B cell (primary cell): Measurements from ENCODE around the gene PSME1. TPM values are rescaled to one million over a fixed set of nuclear protein-coding genes. Genes with fewer than 3 reads are reported as not detected.

ENCODE experiments used
- ATAC-seq: fragments of 200-7000 bp; cut with Tn5 transposase; one replicate; pipeline ENCODE4 v1.10.0; 2021; ENCODE audit warnings: low read depth, mild to moderate bottlenecking, moderate number of reproducible peaks, moderate library complexity
- CTCF ChIA-PET: fragments of 350-600 bp; sonication (Branson Sonifier 250); formaldehyde crosslinking; loops from one replicate; lab custom pipeline; 2021; ENCODE audit warnings: antibody characterized with exemption, inconsistent platforms; lab: Charles Lee
- POLR2A ChIA-PET: fragments of 350-600 bp; sonication (Branson Sonifier 250); formaldehyde crosslinking; loops from one replicate; lab custom pipeline; 2021; ENCODE audit warnings: antibody characterized with exemption; lab: Charles Lee
- DNase-seq: peaks from one replicate; pipeline ENCODE4 v3.0.0; 2013
- H2AFZ ChIP-seq: 2 replicates; pipeline ENCODE4 v1.6.1; 2012; ENCODE audit warnings: mild to moderate bottlenecking, low read depth, low read length; ENCODE audit not compliant: insufficient read depth, poor library complexity, severe bottlenecking
- H3K27ac ChIP-seq, 2 donors: 1 replicate in 1 of 2; 2 replicates in 1 of 2; pipeline ENCODE4 v1.5.1; 2012 to 2013; ENCODE audit warnings: low read length in 2 of 2, mild to moderate bottlenecking in 2 of 2, moderate library complexity in 1 of 2
- H3K27me3 ChIP-seq, 4 experiments: fragments of 200-600 bp in 1 of 4; sonication (generic) in 1 of 4; replicated peaks in 1 of 4; 1 replicate in 2 of 4; 2 replicates in 2 of 4; pipeline versions ENCODE4 v1.6.1 to v1.7.0; 2013 to 2016; ENCODE audit warnings: low read length in 3 of 4, mild to moderate bottlenecking in 2 of 4, mixed read lengths in 1 of 4, moderate library complexity in 1 of 4; ENCODE audit not compliant: insufficient read depth in 4 of 4, control insufficient read depth in 3 of 4; ENCODE audit errors: control extremely low read depth in 1 of 4
- H3K36me3 ChIP-seq, 2 experiments: replicated peaks in 1 of 2; 1 replicate in 1 of 2; 2 replicates in 1 of 2; pipeline versions ENCODE4 v1.6.1 to v1.7.1; 2013; ENCODE audit warnings: low read length in 1 of 2; ENCODE audit not compliant: insufficient read depth in 2 of 2, control insufficient read depth in 1 of 2; ENCODE audit errors: control extremely low read depth in 1 of 2, extremely low read depth in 1 of 2
- H3K4me1 ChIP-seq, 2 donors: fragments of 200-600 bp in 1 of 2; sonication (generic) in 1 of 2; 1 replicate in 1 of 2; 2 replicates in 1 of 2; pipeline versions ENCODE4 v1.5.1 to v1.6.1; 2013 to 2017; ENCODE audit warnings: low read length in 2 of 2; ENCODE audit not compliant: control insufficient read depth in 2 of 2, insufficient read depth in 2 of 2
- H3K4me2 ChIP-seq: replicated peaks from 2 replicates; pipeline ENCODE3; 2012; ENCODE audit warnings: mild to moderate bottlenecking, low read depth, low read length; ENCODE audit not compliant: poor library complexity, severe bottlenecking
- H3K4me3 ChIP-seq, 5 experiments: fragments of 200-600 bp in 1 of 5; sonication (generic) in 1 of 5; 1 replicate in 3 of 5; 2 replicates in 2 of 5; pipeline versions ENCODE4 v1.5.1 to v1.7.0; 2011 to 2016; ENCODE audit warnings: low read length in 4 of 5, mild to moderate bottlenecking in 4 of 5, low read depth in 2 of 5, control low read depth in 1 of 5, moderate library complexity in 1 of 5; ENCODE audit not compliant: insufficient read depth in 1 of 5; ENCODE audit errors: control extremely low read depth in 1 of 5, extremely low read depth in 1 of 5
- H3K79me2 ChIP-seq: fragments of 200-600 bp; sonication (generic); one replicate; pipeline ENCODE4 v1.6.0; 2016; ENCODE audit warnings: low read length; ENCODE audit not compliant: control insufficient read depth, insufficient read depth
- H3K9ac ChIP-seq: fragments of 200-600 bp; sonication (generic); 2 replicates; pipeline ENCODE4 v1.6.1; 2017; ENCODE audit warnings: mild to moderate bottlenecking, low read length, moderate library complexity
- H3K9me3 ChIP-seq, 3 donors: one replicate each; pipeline versions ENCODE4 v1.6.1 to v1.7.1; 2013; ENCODE audit warnings: low read length in 2 of 3; ENCODE audit not compliant: control insufficient read depth in 2 of 3, insufficient read depth in 1 of 3; ENCODE audit errors: control extremely low read depth in 1 of 3
- H4K20me1 ChIP-seq: 2 replicates; pipeline ENCODE4 v1.6.0; 2012; ENCODE audit warnings: mild to moderate bottlenecking, low read length; ENCODE audit not compliant: insufficient read depth, control insufficient read depth, poor library complexity, severe bottlenecking
- H3K27ac Mint-ChIP-seq: one replicate; pipeline ENCODE4 v1.8.0; 2021; ENCODE audit warnings: mixed read lengths
- H3K27me3 Mint-ChIP-seq: one replicate; pipeline ENCODE4 v1.8.0; 2021; ENCODE audit warnings: mixed read lengths
- H3K4me1 Mint-ChIP-seq: one replicate; pipeline ENCODE4 v1.8.0; 2021; ENCODE audit warnings: mixed read lengths
- H3K4me3 Mint-ChIP-seq: one replicate; pipeline ENCODE4 v1.8.0; 2021; ENCODE audit warnings: mixed read lengths
- H3K9me3 Mint-ChIP-seq: one replicate; pipeline ENCODE4 v1.8.0; 2022; ENCODE audit warnings: mixed read lengths; ENCODE audit not compliant: insufficient read depth
- CTCF ChIP-seq: fragments of 200-600 bp; IDR thresholded peaks from one replicate; pipeline ENCODE4 v1.8.0; 2022; ENCODE audit warnings: antibody characterized with exemption, mild to moderate bottlenecking
- EZH2 ChIP-seq: IDR thresholded peaks from 2 replicates; pipeline ENCODE4 v1.6.1; 2012; ENCODE audit warnings: borderline replicate concordance, low read depth, mild to moderate bottlenecking, moderate library complexity, low read length; ENCODE audit not compliant: insufficient read depth, poor library complexity, severe bottlenecking
- WGBS: methylation state at CpG from one replicate; pipeline ENCODE4 v1.1.5; 2013; ENCODE audit warnings: missing lambda C conversion rate; ENCODE audit not compliant: insufficient coverage; 5-methylcytosine and 5-hydroxymethylcytosine counted together
- intact Hi-C: fragments of 100-400 bp; cut with micrococcal nuclease; formaldehyde crosslinking; loops from one replicate; pipeline ENCODE4 v1.10.0; 2022
- polyA plus RNA-seq: library from polyadenylated mRNA; depleted of rRNA; stranded (reverse); fragments of >200 nt; gene quantifications from 2 replicates; pipeline ENCODE4 v1.2.3, GENCODE V29; 2012
- total RNA-seq, 2 donors: library from RNA; stranded (reverse); fragments of 120-200 nt in 1 of 2; gene quantifications; 1 replicate in 1 of 2; 2 replicates in 1 of 2; pipeline versions ENCODE4 v1.2.3 to v1.2.4, GENCODE V29; 2013 to 2022

PSME1 gene
- total and polyA plus RNA-seq, 2 donors (not counting 1 experiment from before 2014, with no cell fraction given), result 237 to 257 TPM

GRCh38 chr14:24186831-24187538 lies 51.0 kb downstream of the PSME1 start:
- Mint-ChIP-seq H3K9me3 (no peaks in the 10 kb centered on the region), H3K4me1 (peaks cover 25% of the 10 kb centered on the region), H3K27me3 (no peaks in the 10 kb centered on the region), H3K4me3 (peak overlapping the region; percentile 93), H3K27ac (peak overlapping the region; percentile 60)
- 95% methylated on average over 4 of the region's 10 CpGs for WGBS
- Histone ChIP-seq H3K27me3 (no peaks in the 10 kb centered on the region), H3K27ac (no peak overlapping the region), H3K9ac (no peak overlapping the region), H3K9me3 (no peaks in the 10 kb centered on the region), H3K79me2 (peaks cover 44% of the 10 kb centered on the region), H3K4me3 (no peak overlapping the region), H2AFZ (no peak overlapping the region), H4K20me1 (no peaks in the 10 kb centered on the region), H3K4me2 (peak overlapping the region; percentile 96), H3K4me1 (peaks cover 14 to 17% of the 10 kb centered on the region in 2 donors), H3K36me3 (peaks cover 4 to 52% of the 10 kb centered on the region in 2 experiments)
- DNase-seq (no peak), ATAC-seq (no peak)
- TF ChIP-seq EZH2 (no peak), CTCF (no peak)
- POLR2A ChIA-PET, result interaction anchor here (1.0 to 2.1 kb wide), 3 partner anchors 8 to 27 kb away, joined by 3 to 6 read pairs (median 4); partner anchors contain the start of genes IRF9 and TM9SF1
- CTCF ChIA-PET, result interaction anchor here (1.0 to 3.7 kb wide), 8 partner anchors 13 to 255 kb away, joined by 3 to 21 read pairs (median 4); partner anchors contain the start of genes CHMP4A, CIDEB, IRF9 and TINF2
- intact Hi-C loops, result no loop called here

DNA sequence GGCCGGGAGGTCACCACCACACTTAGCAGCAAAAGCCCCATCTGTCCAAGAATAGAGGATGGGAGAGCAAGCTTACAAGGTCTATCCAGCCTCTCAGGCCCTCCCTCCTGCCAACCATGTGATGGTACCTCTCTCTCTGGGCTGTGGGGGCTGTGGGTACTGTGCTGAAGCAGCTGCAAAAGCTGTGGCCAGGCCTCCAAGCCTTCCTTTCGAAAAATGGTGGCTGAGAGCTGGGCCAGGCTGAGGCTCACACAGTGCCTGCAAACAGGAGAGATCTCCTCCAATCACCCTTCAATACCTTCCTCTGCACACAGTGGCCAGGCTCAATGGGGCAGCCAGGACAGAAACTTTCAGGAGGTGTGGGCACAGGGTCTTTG lies 51.5 kb downstream of the PSME1 start:
- POLR2A ChIA-PET, result interaction anchor here (1.1 to 2.1 kb wide), 3 partner anchors 26 to 55 kb away, joined by 4 to 6 read pairs (median 6); partner anchors contain the start of genes IRF9 and TINF2
- Histone ChIP-seq H2AFZ (no peak overlapping the region), H3K4me3 (peak overlapping the region in 2 of 5 experiments; percentile 69 to 77), H3K79me2 (peaks cover 49% of the 10 kb centered on the region), H3K27me3 (no peaks in the 10 kb centered on the region), H3K9ac (peak overlapping the region; percentile 70), H3K36me3 (peaks cover 3 to 47% of the 10 kb centered on the region in 2 experiments), H4K20me1 (no peaks in the 10 kb centered on the region), H3K4me1 (peaks cover 14 to 17% of the 10 kb centered on the region in 2 donors), H3K27ac (peak overlapping the region in 1 of 2 donors; percentile 86), H3K9me3 (no peaks in the 10 kb centered on the region), H3K4me2 (peak overlapping the region; percentile 96)
- intact Hi-C loops, result no loop called here
- peak overlapping the region; percentile 93 for H3K4me3 Mint-ChIP-seq
- H3K4me1 Mint-ChIP-seq, result peaks cover 30% of the 10 kb centered on the region
- CTCF ChIA-PET, result interaction anchor here (1.0 to 3.7 kb wide), 7 partner anchors 26 to 254 kb away, joined by 3 to 21 read pairs (median 4); partner anchors contain the start of genes CHMP4A, CIDEB, IRF9 and TINF2
- DNase-seq (no peak), ATAC-seq (no peak)
- no peak for TF ChIP-seq CTCF
- no peak for TF ChIP-seq EZH2
- no peaks in the 10 kb centered on the region for H3K27me3 Mint-ChIP-seq
- no CpG with 5 or more reads among the region's 2 CpGs for WGBS
- H3K27ac Mint-ChIP-seq, result peak overlapping the region; percentile 87
- H3K9me3 Mint-ChIP-seq, result no peaks in the 10 kb centered on the region
